Left kidney (tissue), 2 donors: ENCODE results near the gene RCHY1. TPM values are rescaled to one million over a fixed set of nuclear protein-coding genes. Genes with fewer than 3 reads are reported as not detected.
A peak's percentile ranks its signal among the peaks of the same experiment; 100 is the strongest.
"Not testable (repeated sequence)": the region's sequence is repeated elsewhere in the genome, so short reads cannot be mapped to it uniquely, and the experiment has no call there.

Experiments used
- DNase-seq: peaks from one replicate; pipeline ENCODE4 v3.0.0-alpha.2; 2013
- polyA plus RNA-seq: library from polyadenylated mRNA; unstranded; fragments of 120-200 nt; gene quantifications from one replicate; pipeline ENCODE4 v1.2.1, GENCODE V29; 2013; ENCODE audit not compliant: insufficient read length

The RCHY1 gene
- polyA plus RNA-seq, 1 donor = 55.0 TPM

- DNase-seq = no peak
Observed at GRCh38 chr4:75525086-75525485, 10.9 kb upstream of the RCHY1 start.

- not testable (repeated sequence) for DNase-seq
Observed at GRCh38 chr4:75519452-75519851, 5.2 kb upstream of the RCHY1 start.

- DNase-seq = no peak
Observed at GRCh38 chr4:75516144-75516543, 1.9 kb upstream of the RCHY1 start.

DNA sequence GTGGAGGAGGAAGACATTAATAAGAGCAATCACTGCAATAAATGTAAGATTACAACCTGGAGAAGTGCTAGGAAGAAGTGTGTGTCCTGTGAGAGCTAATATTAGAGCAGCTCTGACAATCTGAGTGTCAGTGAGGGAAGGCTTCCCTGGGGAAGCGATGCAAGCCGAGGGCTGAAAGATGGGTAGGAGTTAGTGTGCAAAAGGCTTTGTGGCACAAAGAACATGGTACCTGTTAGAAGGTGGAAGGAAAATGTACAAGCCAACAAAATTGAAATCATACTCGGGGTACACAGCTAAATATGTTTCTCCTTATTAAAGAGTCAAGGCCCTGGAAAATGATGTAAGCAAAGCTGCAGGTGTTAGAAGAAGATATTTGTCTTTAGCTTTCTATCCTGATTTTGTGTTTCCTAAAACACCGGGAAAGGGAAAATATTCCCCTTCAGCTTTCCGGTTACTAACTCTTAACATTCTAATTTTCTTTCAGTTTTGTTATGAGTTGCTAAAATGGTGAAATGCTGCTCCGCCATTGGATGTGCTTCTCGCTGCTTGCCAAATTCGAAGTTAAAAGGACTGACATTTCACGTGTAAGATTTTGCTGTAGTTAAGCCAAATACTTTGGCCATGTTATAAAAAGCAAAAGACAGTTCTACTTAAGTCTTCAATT, 878 bp upstream of the RCHY1 start:
- DNase-seq = no peak

DNA sequence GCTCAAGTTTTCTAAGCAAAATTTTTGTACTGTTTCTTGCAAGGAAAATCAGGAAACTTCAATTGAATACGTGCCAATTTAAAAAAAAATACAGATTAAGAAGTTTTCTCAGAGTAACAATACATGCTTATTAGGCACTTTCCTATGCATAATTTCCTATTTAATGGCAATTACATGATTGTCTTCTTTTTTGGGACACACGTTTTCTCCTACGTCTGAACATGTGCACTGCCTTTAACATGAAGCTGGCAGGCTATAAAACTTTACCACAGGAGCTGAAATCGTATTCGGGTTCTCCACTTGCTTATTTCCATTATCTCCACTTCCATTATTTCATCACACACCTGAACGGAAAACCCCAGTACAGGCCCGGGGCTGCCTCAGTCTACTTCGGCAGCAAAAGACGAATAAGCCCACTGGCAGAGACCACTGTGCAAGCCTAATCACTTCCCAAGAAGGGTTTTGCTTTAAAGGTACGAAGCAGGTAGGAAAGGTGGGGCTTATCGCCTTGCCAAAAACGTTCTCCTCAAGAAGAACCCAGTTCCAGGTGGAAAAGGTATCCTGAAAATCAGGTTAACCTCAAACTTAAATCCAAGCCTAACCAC, 575 bp downstream of the RCHY1 start:
- DNase-seq = no peak

DNA sequence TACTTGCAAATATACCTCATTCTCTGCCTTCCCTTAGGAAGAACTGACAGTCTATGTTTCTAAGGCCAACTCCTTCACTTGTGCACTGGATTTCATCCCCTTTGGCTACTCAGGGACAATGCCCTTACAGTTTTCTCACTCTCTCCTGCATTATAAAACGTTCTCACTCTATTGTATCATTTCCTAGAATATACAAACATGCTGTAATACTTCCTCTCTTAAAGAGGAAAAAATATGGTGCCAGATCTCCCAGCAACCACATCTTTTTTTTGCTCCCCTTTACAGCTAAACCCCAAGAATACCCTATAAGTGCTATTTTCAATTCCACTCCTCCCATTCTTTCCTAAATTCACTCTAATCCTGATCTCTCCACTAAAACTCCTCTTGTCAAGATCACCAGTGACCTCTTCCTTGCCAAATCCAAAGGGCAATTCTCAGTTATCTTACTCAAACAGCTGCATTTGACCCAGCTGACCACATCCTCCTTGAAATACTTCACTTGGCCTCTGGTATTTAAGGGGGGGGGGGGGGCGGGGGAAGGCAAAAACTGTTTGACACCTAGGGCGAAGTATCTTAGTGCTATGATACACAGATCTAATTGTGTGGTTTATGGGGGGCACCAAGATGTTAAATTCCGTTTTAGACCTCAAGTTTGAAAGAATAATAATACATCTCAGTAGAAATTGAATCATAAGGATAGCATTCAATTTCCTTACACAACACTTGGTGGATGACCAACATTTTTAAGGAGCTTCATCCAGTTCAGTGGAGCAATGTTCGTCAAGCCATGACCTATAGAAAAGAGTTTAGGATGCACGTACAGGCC, 1.6 kb downstream of the RCHY1 start:
- DNase-seq = no peak

DNA sequence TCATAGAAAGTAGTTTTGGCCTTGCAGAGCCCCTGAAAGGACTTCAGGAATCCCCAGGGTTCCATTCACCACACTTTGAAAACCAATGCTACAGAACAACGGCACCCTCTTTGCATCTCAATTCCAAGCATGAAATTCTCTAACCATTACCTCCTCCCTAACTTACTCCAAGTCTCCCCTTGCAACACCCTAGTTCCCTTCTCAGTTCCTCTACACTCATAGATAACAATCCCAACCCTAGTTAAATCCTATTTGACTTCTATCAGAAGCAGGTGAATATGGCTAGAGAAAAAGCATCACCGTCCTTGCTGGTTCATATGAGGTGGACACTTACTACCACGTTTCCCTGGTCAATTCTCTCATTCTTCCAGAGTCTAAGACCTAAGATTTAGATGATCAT, 2.4 kb downstream of the RCHY1 start:
- DNase-seq = no peak

DNA sequence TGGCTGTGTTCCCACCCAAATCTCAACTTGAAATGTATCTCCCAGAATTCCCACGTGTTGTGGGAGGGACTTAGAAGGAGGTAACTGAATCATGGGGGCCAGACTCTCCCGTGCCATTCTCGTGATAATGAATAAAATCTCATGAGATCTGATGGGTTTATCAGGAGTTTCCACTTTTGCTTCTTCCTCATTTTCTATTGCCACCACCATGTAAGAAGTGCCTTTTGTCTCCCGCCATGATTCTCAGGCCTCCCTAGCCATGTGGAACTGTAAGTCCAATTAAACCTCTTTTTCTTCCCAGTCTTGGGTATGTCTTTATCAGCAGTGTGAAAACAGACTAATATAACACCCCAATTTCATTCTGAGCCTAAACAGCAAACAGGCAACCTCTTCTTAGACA, 4.6 kb downstream of the RCHY1 start:
- DNase-seq = not testable (repeated sequence)

DNA sequence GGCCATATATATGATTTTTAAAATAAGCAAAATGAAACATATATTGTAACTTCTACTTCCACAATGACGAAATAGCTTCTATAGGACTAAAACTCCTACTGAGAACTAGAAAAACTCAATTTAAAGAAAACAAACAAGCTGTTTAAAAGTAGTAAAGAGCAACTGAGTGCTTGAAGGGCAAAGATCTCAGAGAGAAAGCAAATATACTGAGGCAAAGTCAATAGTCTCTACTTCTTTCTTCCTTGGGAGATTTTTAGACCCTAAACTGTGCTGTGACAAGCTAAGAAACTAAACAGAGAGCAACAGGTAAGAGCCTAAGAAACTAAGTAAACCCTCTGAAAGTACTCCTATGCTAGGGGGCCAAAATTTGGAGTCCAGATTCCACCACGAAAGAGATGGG, 8.6 kb downstream of the RCHY1 start:
- DNase-seq = no peak

DNA sequence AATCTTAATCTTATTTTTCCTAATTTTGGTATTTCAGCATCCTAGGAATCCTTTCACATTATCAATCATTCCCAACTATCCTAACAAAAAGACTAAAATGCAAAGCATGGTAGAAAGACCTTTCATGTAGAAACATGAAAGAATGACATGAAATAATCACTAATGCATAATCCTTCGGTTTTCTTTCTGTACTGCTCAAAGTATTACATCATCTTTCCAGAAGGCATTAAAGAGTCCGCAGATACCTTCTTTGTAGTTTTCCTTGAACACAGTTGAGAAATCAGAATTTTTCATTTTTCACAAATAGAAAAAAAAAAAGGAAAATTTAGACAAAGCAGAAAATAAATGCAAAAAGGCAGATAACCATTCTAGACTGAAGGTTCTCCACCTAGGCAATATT, 11.5 kb downstream of the RCHY1 start:
- DNase-seq = no peak

DNA sequence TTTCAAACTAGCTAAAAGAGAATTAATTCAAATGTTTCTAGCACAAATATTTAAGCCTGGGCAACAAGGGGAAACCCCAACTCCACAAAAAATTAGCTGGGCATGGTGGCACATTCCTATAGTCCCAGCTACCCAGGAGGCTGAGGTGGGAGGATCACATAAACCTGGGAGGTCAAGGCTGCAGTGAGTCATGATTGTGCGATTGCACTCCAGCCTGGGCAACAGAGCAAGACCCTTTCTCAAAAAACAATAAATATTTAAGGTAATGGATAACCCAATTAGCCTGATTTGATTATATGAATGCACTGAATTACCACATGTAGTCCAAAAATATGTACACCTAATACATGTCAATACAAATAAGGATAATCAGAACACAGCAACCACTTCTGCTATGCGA, 14.3 kb downstream of the RCHY1 start:
- no peak for DNase-seq

GRCh38 chr4:75498041-75498440, 16.2 kb downstream of the RCHY1 start:
- no peak for DNase-seq

DNA sequence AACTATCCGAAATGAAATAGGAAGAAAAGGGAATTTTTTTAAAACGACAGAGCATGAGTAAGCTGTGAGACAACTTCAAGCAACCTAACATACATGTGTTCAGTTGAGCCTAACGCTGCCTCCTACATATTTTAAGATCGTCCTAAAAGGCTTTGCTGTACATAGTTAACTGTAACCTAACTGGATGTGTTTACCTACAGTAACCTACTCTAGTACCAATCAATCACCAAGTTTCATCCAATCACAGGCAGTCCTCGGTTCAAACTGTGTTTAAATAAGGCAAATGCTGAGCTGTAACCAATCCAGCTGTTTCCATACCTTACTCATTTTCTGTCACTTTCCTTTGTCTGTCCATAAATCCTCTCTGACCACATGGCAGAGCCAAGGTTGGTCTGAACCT, 17.1 kb downstream of the RCHY1 start:
- no peak for DNase-seq

GRCh38 chr4:75496406-75496805, 17.8 kb downstream of the RCHY1 start:
- no peak for DNase-seq

- DNase-seq = no peak
Observed at GRCh38 chr4:75495476-75495875, 18.7 kb downstream of the RCHY1 start.

GRCh38 chr4:75494563-75494962, 19.6 kb downstream of the RCHY1 start:
- no peak for DNase-seq

- peak; percentile 45 for DNase-seq
Observed at GRCh38 chr4:75490155-75490554, 24.0 kb downstream of the RCHY1 start.

DNA sequence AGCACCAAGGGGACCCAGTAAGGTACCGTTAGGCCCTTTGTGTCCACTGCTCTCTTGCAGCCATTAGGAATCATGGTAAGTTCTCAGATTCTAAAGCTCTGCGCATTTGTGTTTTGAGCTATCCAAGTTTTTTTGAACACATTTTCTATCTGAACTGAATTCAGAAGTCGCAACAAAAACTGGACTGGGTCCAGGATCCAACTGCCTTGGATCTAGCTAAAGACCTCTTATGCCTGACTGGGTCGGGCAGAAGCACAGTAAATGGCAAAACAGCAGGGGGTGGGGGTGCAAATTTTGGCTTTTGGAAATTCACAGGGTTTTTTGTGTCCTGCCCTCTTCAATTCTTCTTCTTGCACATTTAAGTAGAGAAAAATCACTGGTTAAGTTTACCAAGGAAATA, 30.0 kb downstream of the RCHY1 start:
- DNase-seq = no peak

DNA sequence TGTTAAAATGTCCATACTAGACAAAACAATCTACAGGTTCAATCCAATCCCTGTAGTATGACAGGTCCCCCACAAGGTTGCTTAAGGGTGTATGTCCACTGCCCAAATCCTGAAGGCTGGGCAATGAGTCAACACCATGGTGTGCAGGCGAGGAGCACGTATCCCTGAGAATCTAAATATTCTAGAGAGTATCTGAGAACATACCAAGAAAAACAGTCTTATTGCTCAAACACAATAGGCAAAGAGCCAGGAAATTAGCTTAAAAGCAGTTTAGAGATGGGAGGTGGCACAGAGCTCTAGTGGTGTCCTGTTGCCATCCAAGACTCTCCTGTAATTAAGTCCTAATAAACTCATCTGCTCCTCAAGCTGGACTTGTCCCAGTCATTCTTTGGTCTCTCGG, 37.0 kb downstream of the RCHY1 start:
- DNase-seq = no peak

- no peak for DNase-seq
Observed at GRCh38 chr4:75470738-75471137, 43.5 kb downstream of the RCHY1 start.

DNA sequence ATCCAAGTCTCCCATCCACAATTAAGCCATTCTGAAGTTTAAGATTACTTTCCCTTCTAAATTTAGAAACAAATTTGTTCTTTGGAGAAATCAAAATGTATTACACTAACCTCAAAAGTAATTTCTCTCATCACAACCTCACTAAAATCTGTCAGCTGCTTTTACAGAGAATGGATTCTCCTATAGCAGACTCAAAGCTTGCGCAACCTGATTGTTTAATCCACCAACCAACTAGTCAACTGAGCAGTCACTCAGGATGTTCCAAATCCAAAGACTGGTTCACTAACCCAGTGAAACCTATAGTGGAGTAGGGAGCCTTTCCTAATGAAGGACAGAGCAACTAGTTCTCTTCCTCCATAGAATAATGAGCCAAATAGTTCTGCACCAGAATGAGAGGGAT, 44.3 kb downstream of the RCHY1 start:
- DNase-seq = no peak

DNA sequence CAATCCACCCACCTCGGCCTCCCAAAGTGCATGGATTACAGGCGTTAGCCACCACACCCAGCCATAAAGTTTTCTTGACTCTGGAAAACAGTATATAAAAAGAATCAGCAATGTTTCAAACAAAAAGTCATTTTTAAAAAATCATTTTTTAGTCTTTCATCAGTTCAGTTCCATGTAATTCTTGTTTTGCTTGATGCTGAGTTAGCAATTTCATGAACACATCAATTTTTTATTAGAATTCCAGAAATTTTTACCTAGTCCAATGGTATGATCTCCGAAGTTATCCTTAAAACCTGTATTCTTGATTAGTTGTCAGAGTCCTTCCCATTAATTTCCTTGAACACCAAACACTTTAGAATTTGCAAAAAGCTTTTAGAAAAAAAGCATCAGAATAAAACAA, 56.8 kb downstream of the RCHY1 start:
- no peak for DNase-seq

GRCh38 chr4:75434105-75434504, 80.1 kb downstream of the RCHY1 start:
- no peak for DNase-seq

GRCh38 chr4:75432683-75433082, 81.5 kb downstream of the RCHY1 start:
- no peak for DNase-seq
